Embryonic facial prominence (tissue), 1 donor: ENCODE results near the gene GPD2.
"Not testable (repeated sequence)": the region's sequence is repeated elsewhere in the genome, so short reads cannot be mapped to it uniquely, and the experiment has no call there.

Source experiments
- DNase-seq: peaks from one replicate; pipeline ENCODE4 v3.0.0-alpha.2; 2016; ENCODE audit errors: extremely low spot score

GPD2 gene

GRCh38 chr2:156476021-156476849 lies 40.1 kb downstream of the GPD2 start:
- no peak for DNase-seq

GRCh38 chr2:156476850-156477206 lies 40.6 kb downstream of the GPD2 start:
- DNase-seq = no peak

- no peak for DNase-seq
Measured at GRCh38 chr2:156480376-156480775, 44.2 kb downstream of the GPD2 start.

GRCh38 chr2:156481312-156481711 lies 45.1 kb downstream of the GPD2 start:
- no peak for DNase-seq

- no peak for DNase-seq
Measured at GRCh38 chr2:156483741-156484173, 47.6 kb downstream of the GPD2 start.

GRCh38 chr2:156486147-156486546 lies 50.0 kb downstream of the GPD2 start:
- no peak for DNase-seq

GRCh38 chr2:156486614-156487013 lies 50.4 kb downstream of the GPD2 start:
- DNase-seq = no peak

GRCh38 chr2:156489195-156489594 lies 53.0 kb downstream of the GPD2 start:
- no peak for DNase-seq

- DNase-seq = no peak
Measured at GRCh38 chr2:156489750-156490465, 53.7 kb downstream of the GPD2 start.

- no peak for DNase-seq
Measured at GRCh38 chr2:156490466-156490840, 54.3 kb downstream of the GPD2 start.

- no peak for DNase-seq
Measured at GRCh38 chr2:156491176-156491575, 55.0 kb downstream of the GPD2 start.

- DNase-seq = no peak
Measured at GRCh38 chr2:156492979-156493378, 56.8 kb downstream of the GPD2 start.

GRCh38 chr2:156495998-156496397 lies 59.8 kb downstream of the GPD2 start:
- DNase-seq = not testable (repeated sequence)

- DNase-seq = no peak
Measured at GRCh38 chr2:156505696-156506095, 69.5 kb downstream of the GPD2 start.

- DNase-seq = no peak
Measured at GRCh38 chr2:156511122-156511521, 74.9 kb downstream of the GPD2 start.

GRCh38 chr2:156511803-156512202 lies 75.6 kb downstream of the GPD2 start:
- no peak for DNase-seq

- no peak for DNase-seq
Measured at GRCh38 chr2:156512451-156512850, 76.3 kb downstream of the GPD2 start.

- no peak for DNase-seq
Measured at GRCh38 chr2:156513219-156513618, 77.0 kb downstream of the GPD2 start.

- no peak for DNase-seq
Measured at GRCh38 chr2:156517419-156517818, 81.2 kb downstream of the GPD2 start.

- no peak for DNase-seq
Measured at GRCh38 chr2:156518138-156518537, 82.0 kb downstream of the GPD2 start.

- no peak for DNase-seq
Measured at GRCh38 chr2:156522864-156523440, 86.8 kb downstream of the GPD2 start.

GRCh38 chr2:156526950-156527636 lies 90.9 kb downstream of the GPD2 start:
- DNase-seq = no peak
